ENCODE results near the gene PLXNA2.

DNA sequence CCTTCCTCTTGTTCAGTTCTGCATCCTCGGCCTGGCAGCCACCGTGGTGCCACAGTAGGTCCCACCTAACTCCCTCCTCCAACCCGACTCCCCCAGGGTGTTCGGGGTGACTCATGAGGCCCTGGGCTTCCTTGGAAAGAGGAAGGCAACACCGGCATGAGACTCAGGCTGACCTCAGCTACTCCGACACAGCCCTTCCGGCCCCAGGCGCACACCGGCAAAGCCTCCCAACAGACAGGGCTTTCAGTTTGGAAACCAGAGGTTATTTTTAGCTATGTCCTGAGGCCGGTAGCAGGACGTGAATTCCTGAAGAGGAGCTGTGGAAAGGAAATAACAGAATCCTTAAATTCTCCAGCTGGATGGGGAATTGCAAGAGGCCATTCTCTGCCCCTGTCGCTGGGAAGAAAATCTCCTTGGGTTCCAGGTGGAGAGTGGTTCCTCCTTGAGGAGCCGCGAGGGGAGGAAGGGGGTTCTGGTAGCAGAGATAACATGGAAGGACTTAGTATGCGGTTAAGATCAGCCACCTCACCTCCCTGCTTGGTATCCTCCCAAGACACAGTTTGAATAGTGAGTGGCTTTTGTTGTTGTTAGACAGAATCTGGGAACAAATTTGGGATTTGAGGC is 24.4 kb downstream of the PLXNA2 start:
- TF ChIP-seq, protein P1, sequence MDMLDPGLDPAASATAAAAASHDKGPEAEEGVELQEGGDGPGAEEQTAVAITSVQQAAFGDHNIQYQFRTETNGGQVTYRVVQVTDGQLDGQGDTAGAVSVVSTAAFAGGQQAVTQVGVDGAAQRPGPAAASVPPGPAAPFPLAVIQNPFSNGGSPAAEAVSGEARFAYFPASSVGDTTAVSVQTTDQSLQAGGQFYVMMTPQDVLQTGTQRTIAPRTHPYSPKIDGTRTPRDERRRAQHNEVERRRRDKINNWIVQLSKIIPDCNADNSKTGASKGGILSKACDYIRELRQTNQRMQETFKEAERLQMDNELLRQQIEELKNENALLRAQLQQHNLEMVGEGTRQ (IDR thresholded peaks at IDR 0.05; ENCODE audit: low read depth, low read length): no peak
- no peak for TF ChIP-seq POLR2A (IDR thresholded peaks at IDR 0.05; ENCODE audit: low read depth, low read length)
- TF ChIP-seq, protein P2, sequence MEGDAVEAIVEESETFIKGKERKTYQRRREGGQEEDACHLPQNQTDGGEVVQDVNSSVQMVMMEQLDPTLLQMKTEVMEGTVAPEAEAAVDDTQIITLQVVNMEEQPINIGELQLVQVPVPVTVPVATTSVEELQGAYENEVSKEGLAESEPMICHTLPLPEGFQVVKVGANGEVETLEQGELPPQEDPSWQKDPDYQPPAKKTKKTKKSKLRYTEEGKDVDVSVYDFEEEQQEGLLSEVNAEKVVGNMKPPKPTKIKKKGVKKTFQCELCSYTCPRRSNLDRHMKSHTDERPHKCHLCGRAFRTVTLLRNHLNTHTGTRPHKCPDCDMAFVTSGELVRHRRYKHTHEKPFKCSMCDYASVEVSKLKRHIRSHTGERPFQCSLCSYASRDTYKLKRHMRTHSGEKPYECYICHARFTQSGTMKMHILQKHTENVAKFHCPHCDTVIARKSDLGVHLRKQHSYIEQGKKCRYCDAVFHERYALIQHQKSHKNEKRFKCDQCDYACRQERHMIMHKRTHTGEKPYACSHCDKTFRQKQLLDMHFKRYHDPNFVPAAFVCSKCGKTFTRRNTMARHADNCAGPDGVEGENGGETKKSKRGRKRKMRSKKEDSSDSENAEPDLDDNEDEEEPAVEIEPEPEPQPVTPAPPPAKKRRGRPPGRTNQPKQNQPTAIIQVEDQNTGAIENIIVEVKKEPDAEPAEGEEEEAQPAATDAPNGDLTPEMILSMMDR (conservative IDR thresholded peaks at IDR 0.05; ENCODE audit: low read depth, low read length): no peak
- no peak for TF ChIP-seq RFX5 (IDR thresholded peaks at IDR 0.05; ENCODE audit: low read depth, low read length)
- no peak for TF ChIP-seq CHD1 (IDR thresholded peaks at IDR 0.05; ENCODE audit: low read depth, low read length)
- TF ChIP-seq, protein P3, sequence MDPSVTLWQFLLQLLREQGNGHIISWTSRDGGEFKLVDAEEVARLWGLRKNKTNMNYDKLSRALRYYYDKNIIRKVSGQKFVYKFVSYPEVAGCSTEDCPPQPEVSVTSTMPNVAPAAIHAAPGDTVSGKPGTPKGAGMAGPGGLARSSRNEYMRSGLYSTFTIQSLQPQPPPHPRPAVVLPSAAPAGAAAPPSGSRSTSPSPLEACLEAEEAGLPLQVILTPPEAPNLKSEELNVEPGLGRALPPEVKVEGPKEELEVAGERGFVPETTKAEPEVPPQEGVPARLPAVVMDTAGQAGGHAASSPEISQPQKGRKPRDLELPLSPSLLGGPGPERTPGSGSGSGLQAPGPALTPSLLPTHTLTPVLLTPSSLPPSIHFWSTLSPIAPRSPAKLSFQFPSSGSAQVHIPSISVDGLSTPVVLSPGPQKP (IDR thresholded peaks at IDR 0.05; ENCODE audit: borderline replicate concordance, low read depth, low read length): no peak
- TF ChIP-seq MAFK (IDR thresholded peaks at IDR 0.05; ENCODE audit: low read depth, low read length): no peak
- no peak for TF ChIP-seq FOS (IDR thresholded peaks at IDR 0.05; ENCODE audit: low read depth, low read length)
